ENCODE data around the gene GRM4. TPM values are rescaled to one million over a fixed set of nuclear protein-coding genes. Genes with fewer than 3 reads are reported as not detected.

GRM4 gene
- total RNA-seq, 1 donor from 2014 or later = not detected

GRCh38 chr6:34182751-34183531 lies 37.1 kb upstream of the GRM4 start:
- Histone ChIP-seq H3K36me3 (no peaks in the 10 kb centered on the region), H3K4me3 (no peak overlapping the region), H3K27me3 (ENCODE audit: low read depth) (peaks cover 23% of the 10 kb centered on the region), H3K4me1 (no peaks in the 10 kb centered on the region), H3K27ac (replicated peaks) (no peak overlapping the region), H3K9me3 (replicated peaks) (peaks cover 16% of the 10 kb centered on the region)
- no peak for DNase-seq
- intact Hi-C loops (cut with micrococcal nuclease) = no loop called here
- no peak for TF ChIP-seq CTCF (IDR thresholded peaks at IDR 0.05; ENCODE audit: borderline replicate concordance)

DNA sequence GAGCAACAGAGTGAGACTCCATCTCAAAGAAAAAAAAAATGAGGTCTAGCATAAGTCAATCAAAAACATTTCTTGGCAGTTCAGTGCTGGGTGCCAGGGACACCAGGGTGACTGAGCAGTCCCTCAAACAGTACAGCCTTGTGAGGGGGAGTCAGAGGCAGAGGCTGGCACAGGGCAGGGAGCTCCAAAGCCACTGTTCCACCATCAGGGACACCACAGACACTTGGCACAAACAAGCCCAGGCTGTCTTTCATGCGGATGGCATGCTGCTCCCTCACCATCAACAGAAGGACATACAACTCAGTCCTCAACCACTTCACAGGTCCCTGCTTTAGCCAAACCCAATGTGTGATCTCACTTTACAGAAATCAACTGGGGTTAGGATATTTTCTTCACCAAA lies 36.0 kb upstream of the GRM4 start:
- Histone ChIP-seq H3K4me1 (no peaks in the 10 kb centered on the region), H3K27ac (replicated peaks) (no peak overlapping the region), H3K27me3 (ENCODE audit: low read depth) (peaks cover 23% of the 10 kb centered on the region), H3K4me3 (no peak overlapping the region), H3K36me3 (no peaks in the 10 kb centered on the region), H3K9me3 (replicated peaks) (peaks cover 16% of the 10 kb centered on the region)
- intact Hi-C loops (cut with micrococcal nuclease) = no loop called here
- no peak for TF ChIP-seq CTCF (IDR thresholded peaks at IDR 0.05; ENCODE audit: borderline replicate concordance)
- no peak for DNase-seq

DNA sequence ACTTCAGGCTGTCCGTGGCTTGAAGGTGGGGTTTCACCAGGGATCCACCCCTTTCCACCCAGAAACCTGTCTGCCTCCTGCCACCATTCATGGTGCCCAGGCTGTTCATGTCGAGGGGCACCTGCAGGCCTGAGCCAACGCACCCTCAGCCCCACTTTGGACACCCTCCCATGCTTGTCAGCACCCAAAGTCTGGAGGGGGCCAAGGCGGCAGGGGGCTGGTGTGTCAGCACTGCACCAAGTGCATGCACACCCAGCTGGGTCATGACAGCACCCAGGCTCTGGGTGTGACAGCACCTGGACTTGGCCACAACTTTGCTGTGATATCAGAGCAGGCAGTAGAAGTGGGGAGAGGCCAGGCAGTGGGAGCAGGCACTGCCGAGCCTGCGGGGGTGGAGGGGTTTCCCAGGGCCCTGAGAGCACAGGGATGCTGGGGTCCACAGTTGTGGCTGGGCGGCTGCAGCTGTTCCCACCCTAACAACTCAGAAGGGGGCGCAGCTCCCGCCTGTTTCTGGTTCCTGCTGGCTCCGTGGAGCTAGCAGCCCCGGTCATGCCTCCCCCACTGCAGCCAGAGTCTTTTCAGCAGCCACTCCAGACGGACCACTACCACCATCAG lies 33.3 kb upstream of the GRM4 start:
- no peak for DNase-seq
- peaks cover 16% of the 10 kb centered on the region for H3K9me3 ChIP-seq (replicated peaks)
- TF ChIP-seq CTCF (IDR thresholded peaks at IDR 0.05; ENCODE audit: borderline replicate concordance) = no peak
- H3K36me3 ChIP-seq = no peaks in the 10 kb centered on the region
- H3K27ac ChIP-seq (replicated peaks) = no peak overlapping the region
- no peaks in the 10 kb centered on the region for H3K4me1 ChIP-seq
- intact Hi-C loops (cut with micrococcal nuclease) = no loop called here
- no peak overlapping the region for H3K4me3 ChIP-seq
- H3K27me3 ChIP-seq (ENCODE audit: low read depth) = peaks cover 23% of the 10 kb centered on the region

DNA sequence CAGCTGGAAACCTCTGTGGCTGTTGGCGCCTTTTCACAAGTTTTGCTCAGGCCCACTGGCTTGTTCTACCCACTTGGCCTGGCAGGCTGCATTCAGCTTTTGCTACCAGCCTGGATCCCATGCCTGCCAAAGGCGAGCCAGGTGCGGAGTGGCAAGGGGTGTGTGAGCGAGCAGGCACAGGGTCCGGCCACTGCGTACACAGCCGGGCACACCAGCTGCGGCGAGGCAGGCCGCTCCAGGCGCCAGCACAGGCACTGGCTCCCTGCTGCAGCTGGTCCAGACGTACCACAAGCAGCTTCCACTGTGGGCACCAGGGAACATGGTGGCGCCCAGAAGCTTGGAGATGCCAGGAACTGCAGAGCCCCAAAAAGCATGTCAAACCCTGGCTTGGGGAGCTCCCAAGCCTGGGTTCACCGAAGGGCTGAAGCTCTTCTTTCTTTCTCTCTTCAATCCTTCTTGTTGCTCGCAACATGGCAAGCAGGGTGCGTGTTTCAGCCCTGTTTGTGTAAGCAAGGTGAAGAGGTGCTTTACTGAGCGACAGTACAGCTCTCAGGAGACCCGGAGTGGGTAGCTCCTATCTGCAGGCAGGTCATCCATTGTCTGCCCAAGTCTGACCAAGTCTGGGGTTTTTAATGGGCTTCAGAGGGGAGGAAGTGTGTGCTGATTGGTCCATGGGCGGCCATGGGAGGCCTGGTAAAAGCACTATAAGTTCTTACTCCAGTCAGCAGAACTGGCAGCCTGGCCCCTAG lies 32.6 kb upstream of the GRM4 start:
- intact Hi-C loops (cut with micrococcal nuclease) = no loop called here

More for the DNA sequence above, 32.6 kb upstream of the GRM4 start:
- Histone ChIP-seq H3K4me3 (no peak overlapping the region), H3K9me3 (replicated peaks) (peaks cover 11% of the 10 kb centered on the region), H3K27ac (replicated peaks) (no peak overlapping the region), H3K36me3 (no peaks in the 10 kb centered on the region), H3K4me1 (no peaks in the 10 kb centered on the region), H3K27me3 (ENCODE audit: low read depth) (peaks cover 23% of the 10 kb centered on the region)
- no peak for TF ChIP-seq CTCF (IDR thresholded peaks at IDR 0.05; ENCODE audit: borderline replicate concordance)
- no peak for DNase-seq
